SH-SY5Y (cell line): ENCODE data around the gene USH1G.

Source experiments
- GATA2 ChIP-seq: IDR thresholded peaks from 2 replicates; pipeline ENCODE4 v1.6.1; 2011; ENCODE audit warnings: mild to moderate bottlenecking, low read depth, low read length
- GATA3 ChIP-seq: IDR thresholded peaks from 2 replicates; pipeline ENCODE4 v1.6.1; 2011; ENCODE audit warnings: low read depth, mild to moderate bottlenecking, low read length, moderate library complexity

- TF ChIP-seq GATA3: no peak
- TF ChIP-seq GATA2: no peak
These were observed 49.0 kb downstream of the USH1G start for GRCh38 chr17:74873874-74874614.
